ENCODE data around the gene MYL7.
"Not testable (repeated sequence)": the region's sequence is repeated elsewhere in the genome, so short reads cannot be mapped to it uniquely, and the experiment has no call there.

Gene MYL7

DNA sequence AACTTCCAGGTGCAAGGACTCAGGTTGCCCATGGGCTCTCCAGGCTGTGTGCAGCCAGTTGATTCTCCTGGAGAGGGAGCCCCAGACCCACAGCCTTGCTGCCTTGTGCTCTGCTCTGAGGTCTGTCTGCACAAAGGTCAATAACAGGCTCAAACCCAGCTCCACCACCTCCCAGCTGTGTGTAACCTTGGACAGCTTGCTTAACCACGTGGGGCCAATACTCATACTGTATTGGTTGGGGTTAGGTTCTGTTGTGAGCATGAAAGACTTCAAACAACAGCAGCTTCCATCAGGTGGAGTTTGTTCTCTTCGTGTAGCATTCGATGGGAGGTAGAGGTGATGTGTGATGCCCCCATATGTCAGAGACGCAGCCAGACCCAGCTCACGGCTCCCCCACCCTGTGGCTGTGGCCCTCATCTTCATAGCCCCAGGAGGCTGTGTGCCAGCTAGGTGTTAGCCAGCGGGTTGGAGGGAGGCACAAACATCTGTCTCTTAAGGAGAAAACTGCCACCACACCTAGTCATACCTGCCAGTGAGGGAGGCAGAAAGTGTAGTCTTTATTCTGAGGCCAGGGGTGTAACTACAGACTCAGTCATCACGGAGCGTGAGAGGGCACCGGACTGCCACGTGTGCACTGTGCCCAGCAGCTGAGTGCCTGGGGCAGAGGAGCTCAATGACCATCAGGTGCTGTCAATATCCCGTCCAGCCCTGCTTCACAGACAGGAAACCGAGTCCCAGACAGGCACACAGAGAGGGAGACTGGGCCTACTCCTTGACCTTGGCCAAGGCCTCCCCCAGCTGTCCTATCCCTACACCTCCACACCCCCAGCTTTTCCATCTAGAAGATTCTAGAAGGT is 9.7 kb downstream of the MYL7 start:
- ATAC-seq = peak; percentile 64
- DNase-seq = no peak

DNA sequence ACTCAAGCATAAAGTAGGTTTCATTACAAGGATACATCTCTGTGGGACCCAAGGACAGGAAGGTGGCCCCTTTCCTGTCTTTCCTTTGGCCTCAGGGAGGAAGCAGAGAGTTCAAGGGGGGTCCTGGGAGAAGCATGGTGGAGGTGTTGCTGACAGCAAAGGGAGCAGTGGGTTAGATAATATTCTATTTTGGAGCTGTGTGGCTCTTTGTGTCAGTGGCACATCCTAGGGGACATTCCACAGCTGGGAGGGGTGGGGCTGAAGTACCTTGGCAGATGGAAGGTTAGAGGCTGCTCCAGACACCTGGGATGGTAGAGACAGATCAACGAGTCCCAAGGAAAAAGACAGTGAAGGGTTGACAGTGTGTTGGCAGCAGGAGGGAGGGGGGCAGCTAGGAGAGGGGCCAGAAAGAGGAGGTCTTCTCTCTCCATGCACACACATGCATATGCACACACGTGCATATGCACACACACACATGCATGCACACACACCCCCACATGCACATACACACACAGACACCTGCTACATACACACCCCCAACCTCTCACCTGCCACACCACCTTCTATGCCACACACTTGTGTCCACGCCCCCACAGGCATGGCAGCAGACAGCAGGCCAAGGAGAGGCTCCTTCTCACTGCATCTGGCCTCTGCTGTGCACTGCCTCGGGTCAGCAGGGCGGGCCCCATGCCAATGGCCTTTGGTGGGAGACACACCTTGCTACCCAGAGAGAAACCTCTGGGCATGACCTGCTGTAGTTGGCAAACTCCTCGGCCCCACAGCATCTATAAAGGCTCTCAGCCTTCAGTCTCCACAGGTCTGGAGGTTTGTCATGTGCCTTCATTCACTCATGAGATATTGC is 12.2 kb downstream of the MYL7 start:
- DNase-seq = no peak

DNA sequence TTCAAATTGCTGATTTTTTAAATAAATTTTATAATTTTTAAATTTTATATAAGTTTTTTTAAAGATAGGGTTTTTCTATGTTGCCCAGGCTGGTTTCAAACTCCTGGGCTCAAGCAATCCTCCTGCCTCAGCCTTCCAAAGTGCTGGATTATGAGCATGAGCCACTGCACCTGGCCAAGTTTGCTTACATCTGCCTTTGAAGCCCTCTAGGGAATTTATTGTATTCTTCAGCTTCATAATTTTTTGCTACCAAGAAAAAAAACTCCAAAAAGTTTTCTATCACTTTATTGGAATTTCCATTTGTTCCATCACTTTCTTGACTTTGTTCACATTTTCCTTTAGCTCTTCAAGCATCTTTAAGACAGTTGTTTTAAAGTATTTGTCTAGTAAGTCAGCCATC is 14.0 kb downstream of the MYL7 start:
- no peak for ATAC-seq

More for the DNA sequence above, 12.2 kb downstream of the MYL7 start:
- ATAC-seq = no peak

DNA sequence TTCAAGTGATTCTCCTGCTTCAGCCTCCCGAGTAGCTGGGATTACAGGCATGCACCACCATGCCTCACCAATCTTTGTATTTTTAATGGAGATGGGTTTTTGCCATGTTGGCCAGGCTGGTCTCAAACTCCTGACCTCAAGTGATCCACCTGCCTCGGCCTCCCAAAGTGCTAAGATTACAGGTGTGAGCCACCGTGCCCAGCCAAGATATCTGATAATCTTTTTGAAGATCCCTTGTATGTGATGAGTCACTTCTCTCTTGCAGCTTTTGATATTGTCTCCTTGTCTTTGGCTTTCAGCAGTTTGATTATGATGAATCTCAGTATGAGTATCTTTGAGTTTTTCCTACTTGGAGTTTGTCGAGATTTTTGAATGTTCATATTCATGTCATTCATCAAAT is 14.6 kb downstream of the MYL7 start:
- ATAC-seq, DNase-seq: not testable (repeated sequence)

More for the DNA sequence above, 14.0 kb downstream of the MYL7 start:
- DNase-seq = no peak

DNA sequence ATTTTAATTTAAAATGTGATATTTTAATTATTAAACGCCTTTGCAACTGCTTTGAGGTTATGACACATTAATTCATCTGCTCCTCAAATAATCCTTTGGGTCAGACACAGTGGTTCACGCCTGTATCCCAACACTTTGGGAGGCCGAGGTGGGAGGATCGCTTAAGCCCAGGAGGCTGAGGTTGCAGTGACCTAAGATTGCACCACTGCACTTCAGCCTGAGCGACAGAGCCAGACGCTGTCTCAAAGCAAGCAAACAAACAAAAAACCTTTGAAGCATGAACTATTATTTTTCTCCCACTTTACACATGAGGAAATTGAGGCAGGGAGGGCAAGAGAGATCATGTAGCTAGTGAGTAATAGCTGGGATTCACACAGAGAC is 16.3 kb downstream of the MYL7 start:
- DNase-seq (no peak), ATAC-seq (no peak)

DNA sequence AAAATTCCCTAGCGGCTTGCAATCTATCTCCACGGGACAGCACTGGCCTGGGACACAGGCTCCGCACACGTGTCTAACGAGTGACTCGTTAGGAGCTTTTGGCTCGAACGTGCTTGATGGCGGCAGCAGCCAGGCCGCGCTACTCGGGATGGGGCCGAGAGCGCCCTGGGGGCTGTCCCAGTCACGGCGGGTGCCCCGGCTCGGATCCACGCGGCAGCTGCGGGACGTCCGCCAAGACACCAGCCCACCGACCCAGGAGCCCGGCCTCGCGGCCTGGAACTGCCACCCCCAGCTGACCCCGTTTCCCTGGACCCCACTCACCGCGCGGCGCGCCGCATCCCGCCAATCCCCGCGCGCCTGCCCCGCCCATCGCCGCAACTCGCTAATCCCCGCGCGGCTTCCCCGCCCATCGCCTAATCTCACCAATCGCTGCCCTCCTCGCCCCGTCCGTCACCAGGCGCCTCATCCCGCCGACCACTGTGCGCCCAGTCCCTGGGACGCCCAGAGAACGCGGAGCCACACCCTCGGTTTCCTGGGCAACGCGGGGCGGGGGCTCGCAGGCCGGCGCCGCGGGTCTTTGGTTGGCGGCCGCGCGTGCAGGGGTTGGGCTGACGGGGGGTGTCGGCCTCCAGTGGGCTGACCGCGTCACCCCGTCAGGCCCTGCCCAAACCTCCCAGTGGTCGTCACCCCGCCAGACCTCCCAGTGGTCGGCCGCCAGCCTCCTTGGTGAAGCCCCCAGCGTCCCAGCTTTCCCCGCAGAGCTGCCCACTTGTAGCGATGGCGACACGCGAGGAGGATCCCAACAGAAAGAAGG is 17.7 kb downstream of the MYL7 start, which contains the start of gene POLD2:
TSS of gene POLD2 (minus strand) at position 359 of the 814 bp plus-strand sequence. CDS start 1,495 bp downstream, outside the sequence.
- DNase-seq (peak; percentile 99), ATAC-seq (peak; percentile 99)

DNA sequence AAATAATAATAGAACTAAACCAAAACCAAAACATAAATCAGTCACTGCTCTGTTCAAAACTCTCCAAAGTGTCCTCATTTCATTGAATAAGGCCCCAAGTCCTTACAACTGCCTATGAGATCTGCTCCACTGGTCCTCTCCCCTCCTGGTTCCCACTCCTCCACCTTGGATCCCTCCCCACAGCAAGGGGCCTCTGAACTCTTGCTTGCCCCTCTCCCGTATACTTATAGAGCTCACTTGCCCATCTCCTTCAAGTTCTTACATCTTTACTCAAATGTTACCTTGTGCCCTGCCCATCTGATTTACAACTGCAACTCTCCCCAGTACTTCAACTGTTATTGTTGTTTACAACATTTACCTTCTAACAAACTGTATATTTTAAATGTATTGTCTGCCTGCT is 18.6 kb downstream of the MYL7 start:
- DNase-seq (no peak), ATAC-seq (no peak)

DNA sequence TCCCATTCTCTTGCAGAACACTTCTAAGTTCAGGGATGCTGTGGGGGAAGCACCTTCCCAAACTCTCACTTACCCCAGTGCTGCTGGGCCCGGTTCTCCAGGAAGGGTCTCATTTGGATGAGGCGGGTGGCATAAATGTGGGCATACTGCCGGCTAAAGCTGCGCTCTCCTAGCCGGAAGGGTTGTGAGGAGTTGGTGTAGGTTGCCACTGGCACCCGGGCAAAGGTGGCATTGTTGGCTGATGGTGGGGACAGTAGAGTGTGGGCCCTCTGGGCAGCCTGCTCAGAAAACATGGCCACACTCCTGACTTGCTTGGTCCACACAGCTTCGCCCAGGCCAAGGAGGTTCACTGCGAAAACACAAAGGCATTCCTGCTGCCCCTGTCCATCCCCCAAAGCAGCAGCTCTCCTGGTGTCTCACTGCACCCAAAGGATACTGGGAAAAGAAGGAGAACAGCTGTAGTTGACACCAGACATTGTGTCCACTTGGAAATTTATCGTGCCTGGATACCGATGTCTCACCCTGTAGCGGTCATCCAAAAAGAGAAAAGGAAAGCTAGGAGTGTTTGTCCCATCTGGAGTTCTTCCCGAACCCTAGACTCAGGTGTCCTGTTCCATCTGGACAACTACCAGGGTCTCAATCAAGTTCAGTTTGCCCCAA is 19.2 kb downstream of the MYL7 start:
- DNase-seq = no peak

DNA sequence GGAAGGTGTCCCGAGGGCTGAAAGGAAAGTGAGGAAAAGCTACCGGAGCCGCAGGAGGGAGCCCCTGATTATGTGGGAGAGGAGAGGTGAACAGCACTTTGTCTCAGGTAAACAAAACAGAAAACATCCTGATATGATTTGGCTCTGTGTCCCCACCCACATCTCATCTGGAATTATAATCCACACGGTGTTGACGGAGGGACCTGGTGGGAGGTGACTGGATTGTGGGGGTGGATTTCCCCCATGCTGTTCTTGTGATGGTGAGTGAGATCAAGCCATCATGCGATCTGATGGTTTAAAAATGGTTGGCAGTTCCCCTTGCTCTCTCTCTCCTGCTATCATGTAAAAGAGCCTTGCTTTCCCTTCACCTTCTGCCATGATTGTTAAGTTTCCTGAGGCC is 20.7 kb downstream of the MYL7 start:
- ATAC-seq = no peak

More for the DNA sequence above, 19.2 kb downstream of the MYL7 start:
- ATAC-seq = no peak

DNA sequence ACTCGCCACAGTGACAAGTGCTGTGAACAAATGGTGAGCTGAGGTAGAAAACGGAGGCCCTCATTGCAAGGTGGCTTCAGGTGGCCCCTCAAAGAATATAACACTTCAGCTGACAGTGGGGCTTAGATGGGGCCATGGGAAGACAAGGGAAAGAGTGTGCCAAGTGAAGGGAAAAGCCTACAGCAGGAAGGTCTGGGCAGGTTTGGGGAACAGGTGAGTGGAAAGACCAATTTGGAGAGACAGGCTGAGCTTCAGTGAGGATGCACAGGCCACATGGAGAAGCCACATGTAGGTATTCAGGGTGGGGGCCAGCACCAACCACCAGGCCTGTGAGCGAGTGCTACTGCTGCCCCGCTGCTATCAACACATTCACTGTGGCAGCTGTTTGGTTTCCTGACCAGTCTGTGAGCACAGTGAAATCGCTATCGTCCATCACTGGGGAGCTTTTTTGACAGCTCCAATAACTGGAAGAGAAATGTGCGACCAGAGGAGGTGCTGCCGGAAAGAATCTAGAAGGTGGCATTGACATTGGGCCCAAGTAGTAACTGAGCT is 21.2 kb downstream of the MYL7 start:
- ATAC-seq (no peak), DNase-seq (no peak)

More for the DNA sequence above, 20.7 kb downstream of the MYL7 start:
- DNase-seq = no peak

DNA sequence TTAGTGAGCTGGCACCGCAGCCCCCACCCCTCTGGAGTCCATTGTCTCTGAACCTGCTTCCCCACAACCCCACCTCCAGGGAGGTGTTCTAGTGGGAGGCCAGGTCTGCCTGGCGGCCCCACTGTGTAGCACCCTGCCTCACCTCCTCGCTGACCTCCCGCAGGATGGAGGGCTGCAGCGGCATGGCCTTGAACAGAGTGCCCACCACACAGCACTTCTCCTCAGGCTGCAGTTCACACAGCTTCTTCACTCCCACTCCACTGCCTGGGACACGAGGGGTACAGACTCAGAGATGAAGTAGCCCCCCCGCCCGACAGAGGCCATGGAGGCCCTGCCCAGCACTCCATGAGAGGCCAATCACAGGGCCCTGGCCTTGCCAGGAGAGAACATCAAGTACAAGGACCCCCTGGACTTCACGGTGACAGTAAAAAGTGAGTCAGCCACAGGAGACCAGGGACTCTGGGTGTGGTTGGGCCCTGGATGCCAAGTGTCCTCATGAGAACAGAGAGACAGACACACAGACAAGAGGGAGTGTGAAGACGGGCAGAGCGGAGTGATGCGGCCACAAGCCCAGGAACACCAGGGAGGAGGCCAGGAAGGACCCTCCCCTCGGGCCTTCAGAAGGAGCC is 23.2 kb downstream of the MYL7 start:
- ATAC-seq (no peak), DNase-seq (no peak)

DNA sequence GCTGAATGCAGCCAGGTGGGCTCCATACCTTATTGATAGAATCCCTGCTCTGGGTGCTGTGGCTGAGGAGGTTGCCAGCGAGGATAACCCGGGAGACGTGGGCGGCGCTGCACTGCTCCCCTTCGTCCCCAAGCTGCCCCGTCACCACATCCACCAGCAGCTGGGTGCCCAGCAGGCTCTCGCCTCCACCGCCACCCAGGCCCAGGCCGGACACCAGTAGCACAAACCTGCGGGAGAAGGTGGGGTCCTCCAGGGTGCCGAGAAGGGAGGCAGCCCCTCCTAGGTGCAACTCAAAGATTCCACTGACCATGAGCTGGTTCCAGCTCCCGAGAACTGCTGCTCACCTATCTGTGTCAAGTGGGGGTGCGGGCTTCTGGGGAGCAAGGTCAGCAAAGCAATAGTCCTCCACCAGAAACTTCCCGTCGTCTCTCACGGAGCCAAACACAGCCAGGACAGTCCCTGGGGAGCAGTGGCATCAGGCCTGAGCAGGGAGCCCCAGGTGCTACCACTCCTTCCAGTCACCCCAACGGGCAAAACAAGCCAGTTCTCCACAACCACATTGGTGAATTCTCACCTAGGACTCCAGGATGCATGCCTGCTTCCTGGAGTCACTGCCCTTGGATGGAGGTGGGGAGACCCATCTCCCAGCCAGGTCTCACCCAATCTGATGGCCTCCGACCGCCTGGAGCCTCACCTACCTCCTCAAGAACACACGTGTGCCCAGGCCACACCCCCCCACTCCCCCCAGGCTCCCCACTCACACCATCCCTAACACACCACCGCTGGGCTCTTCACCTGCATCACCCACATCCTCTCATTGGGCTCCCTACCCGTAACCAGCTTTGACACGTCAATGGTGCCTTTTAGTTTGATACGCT is 24.1 kb downstream of the MYL7 start:
- DNase-seq (no peak), ATAC-seq (no peak)

DNA sequence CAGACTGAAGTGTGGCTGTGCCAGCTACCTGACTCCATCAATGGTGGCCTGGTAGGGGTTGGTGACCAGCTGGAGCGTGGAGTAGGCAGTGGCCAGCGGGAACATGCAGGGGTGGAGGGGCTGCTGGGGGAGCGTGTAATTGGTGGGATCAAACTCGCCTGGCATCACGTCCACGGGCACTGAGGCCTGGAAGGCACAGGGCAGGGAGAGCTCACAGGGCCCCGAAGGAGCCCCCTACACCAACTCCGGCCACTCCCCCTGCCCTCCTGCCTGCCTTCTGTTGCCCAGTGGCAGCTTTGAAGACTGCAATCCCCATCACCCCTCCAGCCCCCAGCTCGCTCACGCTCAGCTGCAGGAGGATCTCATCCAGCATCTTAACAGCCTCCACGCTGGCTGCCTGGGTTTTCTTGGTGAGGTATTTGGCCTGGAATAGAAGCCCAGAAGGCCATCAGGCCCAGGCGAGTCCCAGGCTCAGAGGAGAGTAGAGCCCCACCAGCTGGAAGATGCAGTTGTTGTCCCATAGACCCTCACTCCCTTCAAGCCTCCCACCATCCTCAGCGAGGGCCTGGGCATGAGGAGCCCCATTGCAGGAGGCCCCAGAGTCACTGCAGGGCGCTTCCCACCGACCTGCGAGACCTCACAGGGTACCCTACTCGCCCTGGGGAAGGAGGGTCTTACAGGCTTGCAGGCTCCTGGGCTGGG is 24.9 kb downstream of the MYL7 start:
- no peak for DNase-seq
- no peak for ATAC-seq

DNA sequence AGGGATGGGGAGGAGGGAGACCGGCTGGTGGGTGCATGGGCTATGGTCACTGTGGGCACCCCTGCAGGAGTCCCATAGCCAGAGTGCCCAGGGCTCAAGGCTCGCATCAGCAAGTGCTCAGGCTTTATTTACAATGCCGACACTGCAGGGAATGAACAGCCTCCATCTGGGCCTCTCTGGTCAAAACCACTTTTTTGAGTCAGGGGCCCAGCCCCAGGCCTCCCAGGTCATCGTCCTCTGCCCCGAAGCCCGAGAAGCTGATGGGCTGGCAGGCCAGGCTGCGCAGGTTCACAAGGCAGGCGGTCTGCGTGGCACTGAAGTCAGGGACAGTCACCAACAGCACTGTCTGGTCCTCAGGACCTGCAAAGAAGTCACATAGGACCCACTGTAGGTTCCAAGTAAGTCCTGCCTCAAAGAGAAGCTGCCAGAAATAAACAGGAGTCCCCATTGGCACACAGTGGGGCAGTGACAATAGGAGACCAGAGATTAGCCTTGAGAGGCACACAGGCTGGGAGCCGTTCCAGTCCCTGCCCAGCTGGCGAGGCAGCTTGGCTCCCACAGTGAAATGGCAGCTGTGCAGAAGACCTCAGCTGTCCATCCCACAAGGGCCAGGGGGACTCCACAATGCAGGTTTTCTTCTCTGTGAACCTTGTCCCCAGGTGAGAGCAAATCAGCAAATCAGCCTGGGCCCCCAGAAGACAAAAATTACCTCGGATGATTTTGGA is 26.4 kb downstream of the MYL7 start:
- DNase-seq (no peak), ATAC-seq (no peak)

DNA sequence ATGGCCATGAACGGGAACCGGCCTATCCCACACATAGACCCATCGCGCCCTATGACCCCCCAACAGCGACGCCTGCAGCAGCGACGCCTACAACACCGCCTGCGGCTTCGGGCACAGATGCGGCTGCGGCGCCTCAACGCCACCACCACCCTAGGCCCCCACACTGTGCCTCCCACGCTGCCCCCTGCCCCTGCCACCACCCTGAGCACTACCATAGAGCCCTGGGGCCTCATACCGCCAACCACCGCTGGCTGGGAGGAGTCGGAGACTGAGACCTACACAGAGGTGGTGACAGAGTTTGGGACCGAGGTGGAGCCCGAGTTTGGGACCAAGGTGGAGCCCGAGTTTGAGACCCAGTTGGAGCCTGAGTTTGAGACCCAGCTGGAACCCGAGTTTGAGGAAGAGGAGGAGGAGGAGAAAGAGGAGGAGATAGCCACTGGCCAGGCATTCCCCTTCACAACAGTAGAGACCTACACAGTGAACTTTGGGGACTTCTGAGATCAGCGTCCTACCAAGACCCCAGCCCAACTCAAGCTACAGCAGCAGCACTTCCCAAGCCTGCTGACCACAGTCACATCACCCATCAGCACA is 27.3 kb downstream of the MYL7 start:
- no peak for ATAC-seq

DNA sequence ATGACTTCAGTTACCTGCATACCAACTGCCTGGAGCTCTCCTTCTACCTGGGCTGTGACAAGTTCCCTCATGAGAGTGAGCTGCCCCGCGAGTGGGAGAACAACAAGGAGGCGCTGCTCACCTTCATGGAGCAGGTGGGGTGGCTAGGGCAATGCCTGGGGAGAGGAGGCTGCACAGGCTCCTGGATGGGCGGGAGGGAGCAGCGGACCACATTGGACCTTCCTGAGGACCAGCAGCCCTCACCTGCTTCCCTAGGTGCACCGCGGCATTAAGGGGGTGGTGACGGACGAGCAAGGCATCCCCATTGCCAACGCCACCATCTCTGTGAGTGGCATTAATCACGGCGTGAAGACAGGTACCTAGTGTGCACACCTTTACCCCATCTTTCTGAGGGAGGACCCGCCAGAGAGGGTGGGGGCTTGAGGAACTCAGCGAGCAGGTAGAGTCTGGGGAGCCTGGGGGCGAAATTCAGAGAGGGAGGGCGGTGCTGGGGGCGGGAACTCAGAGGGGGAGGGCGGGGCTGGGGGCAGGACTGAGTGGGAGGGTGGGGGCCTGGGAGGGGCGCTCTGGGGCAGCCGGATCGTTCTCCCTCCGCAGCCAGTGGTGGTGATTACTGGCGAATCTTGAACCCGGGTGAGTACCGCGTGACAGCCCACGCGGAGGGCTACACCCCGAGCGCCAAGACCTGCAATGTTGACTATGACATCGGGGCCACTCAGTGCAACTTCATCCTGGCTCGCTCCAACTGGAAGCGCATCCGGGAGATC is 28.0 kb downstream of the MYL7 start:
- no peak for DNase-seq
- ATAC-seq = no peak

More for the DNA sequence above, 27.3 kb downstream of the MYL7 start:
- DNase-seq = no peak
